ENCODE data around the gene PDE4D.

Gene PDE4D

DNA sequence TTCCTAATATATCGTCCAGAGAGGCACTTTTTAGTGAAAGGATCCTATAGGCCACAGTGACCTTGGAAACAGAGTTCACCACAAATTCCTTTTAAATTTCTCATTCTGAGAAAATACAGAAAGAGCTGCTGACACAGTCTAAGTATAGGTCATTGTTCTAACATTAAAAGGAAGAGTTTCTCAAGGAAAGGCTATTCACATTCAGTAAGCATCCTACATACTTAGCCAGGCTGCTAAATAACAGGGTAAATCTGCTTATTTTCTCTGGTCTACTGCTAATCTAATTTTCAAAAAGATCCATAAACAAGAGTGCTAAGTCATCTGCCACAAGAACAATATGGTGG, 313.7 kb downstream of the PDE4D start:
- TF ChIP-seq, protein P1, sequence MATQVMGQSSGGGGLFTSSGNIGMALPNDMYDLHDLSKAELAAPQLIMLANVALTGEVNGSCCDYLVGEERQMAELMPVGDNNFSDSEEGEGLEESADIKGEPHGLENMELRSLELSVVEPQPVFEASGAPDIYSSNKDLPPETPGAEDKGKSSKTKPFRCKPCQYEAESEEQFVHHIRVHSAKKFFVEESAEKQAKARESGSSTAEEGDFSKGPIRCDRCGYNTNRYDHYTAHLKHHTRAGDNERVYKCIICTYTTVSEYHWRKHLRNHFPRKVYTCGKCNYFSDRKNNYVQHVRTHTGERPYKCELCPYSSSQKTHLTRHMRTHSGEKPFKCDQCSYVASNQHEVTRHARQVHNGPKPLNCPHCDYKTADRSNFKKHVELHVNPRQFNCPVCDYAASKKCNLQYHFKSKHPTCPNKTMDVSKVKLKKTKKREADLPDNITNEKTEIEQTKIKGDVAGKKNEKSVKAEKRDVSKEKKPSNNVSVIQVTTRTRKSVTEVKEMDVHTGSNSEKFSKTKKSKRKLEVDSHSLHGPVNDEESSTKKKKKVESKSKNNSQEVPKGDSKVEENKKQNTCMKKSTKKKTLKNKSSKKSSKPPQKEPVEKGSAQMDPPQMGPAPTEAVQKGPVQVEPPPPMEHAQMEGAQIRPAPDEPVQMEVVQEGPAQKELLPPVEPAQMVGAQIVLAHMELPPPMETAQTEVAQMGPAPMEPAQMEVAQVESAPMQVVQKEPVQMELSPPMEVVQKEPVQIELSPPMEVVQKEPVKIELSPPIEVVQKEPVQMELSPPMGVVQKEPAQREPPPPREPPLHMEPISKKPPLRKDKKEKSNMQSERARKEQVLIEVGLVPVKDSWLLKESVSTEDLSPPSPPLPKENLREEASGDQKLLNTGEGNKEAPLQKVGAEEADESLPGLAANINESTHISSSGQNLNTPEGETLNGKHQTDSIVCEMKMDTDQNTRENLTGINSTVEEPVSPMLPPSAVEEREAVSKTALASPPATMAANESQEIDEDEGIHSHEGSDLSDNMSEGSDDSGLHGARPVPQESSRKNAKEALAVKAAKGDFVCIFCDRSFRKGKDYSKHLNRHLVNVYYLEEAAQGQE (IDR thresholded peaks at IDR 0.05; ENCODE audit: insufficient read depth in 1 of 2, low read depth in 2 of 2, low read length in 2 of 2): no peak
- TF ChIP-seq SIN3A (IDR thresholded peaks at IDR 0.05; ENCODE audit: borderline replicate concordance, insufficient read depth, low read length): no peak
- TF ChIP-seq POLR2AphosphoS5 (IDR thresholded peaks at IDR 0.05; ENCODE audit: low read depth, low read length): no peak
- no peak for TF ChIP-seq FOXP2 (optimal IDR thresholded peaks at IDR 0.05; ENCODE audit: borderline replicate concordance, extremely low read depth, extremely low read length, insufficient read depth)
- no peak for TF ChIP-seq TAF1 (IDR thresholded peaks at IDR 0.05; ENCODE audit: borderline replicate concordance, insufficient read depth, low read length)

DNA sequence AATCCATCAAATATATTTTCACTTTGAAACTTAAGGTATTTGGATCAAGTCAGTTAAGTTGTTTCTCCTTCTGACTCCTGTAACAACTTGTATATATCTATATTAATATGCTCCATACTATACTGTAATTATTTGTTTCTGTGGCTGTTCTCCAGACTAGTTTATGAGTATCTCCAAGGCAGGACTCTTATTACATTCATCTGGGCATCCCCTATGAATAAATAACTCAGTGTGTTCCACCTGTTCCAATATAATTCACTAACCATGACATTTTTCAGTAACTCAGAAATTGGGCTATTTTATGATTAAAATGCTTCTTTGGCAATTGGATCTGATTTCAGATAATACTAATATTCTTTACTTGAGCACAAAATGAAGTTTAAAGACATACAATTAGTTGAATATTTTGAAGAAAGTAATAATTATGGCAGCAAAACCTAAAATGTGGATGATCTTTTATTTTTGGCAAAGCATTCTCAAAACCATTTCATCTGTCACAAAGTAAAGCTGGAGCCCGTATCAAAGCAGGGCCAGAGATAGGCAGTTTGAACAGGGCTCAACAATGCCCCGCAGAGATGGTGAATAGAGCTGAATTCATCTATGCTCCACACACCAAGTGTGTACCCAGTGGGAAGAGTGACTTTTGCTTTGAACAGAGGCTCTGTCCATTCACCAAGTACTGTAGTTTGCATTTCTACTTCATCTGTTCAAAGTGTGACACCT, 314.3 kb downstream of the PDE4D start:
- TF ChIP-seq SIN3A (IDR thresholded peaks at IDR 0.05; ENCODE audit: borderline replicate concordance, insufficient read depth, low read length): no peak
- TF ChIP-seq, protein P1 (IDR thresholded peaks at IDR 0.05; ENCODE audit: insufficient read depth in 1 of 2, low read depth in 2 of 2, low read length in 2 of 2): 0 out of 4 replicates have a peak, but pooled peaks of 1 of the 2 experiments have one; percentile 33

DNA sequence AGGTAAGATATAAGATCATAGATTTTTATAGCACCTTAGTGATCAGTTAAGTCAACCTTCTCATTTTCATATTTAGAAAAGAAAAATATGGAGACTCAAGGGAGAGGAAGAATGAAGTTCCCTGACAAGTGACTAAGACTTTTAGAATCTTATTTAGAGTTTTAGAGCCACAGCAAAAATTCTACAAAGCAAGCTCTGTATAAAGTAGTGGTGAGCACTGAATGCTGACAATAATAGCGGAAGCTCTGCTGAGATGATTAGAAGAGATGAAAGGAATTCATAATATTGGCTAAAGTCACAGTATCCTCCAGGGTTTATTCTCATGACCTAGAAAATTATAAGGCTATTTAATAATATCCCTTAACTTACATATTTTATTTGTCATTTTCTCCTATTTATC, 316.0 kb downstream of the PDE4D start:
- TF ChIP-seq TAF1 (IDR thresholded peaks at IDR 0.05; ENCODE audit: borderline replicate concordance, insufficient read depth, low read length) (no peak), SIN3A (IDR thresholded peaks at IDR 0.05; ENCODE audit: borderline replicate concordance, insufficient read depth, low read length) (no peak), POLR2AphosphoS5 (IDR thresholded peaks at IDR 0.05; ENCODE audit: low read depth, low read length) (no peak), FOXP2 (optimal IDR thresholded peaks at IDR 0.05; ENCODE audit: borderline replicate concordance, extremely low read depth, extremely low read length, insufficient read depth) (no peak)
- TF ChIP-seq, protein P1 (IDR thresholded peaks at IDR 0.05; ENCODE audit: insufficient read depth in 1 of 2, low read depth in 2 of 2, low read length in 2 of 2): no peak

DNA sequence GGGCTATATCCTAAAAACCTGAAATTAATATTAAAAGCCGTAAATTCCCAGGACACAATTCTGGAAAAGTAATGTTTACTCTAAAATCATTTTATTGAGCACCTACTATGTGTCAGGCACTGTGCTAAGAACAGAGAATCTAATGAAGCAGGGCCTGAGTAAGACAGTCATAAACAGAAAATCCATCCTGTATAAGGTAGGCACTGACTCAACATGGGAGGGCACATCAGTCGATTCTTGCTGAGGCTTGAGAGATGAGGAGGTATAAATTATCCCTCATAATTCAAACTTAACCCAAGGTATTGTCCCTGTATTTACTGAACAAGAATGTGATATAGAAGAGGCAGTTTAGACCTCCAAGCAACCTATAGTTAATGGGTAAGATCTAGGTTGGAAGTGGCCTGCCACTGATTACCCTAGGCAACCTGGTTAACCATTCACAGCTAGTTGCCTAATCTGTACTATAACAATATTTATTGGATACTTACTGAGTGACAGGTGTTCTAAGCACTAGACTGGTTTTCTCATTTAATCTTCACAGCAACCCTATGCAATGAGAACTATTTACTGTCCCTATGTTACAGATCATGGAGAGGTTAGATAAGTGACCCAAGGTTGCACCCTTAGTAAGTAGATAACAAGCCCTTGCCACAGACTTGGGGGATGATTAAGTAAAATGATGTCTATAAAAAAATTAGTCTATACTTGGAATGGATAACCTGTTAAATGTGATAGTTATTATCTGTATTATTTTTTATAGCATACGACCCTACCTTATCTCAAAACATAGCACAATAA, 317.7 kb downstream of the PDE4D start:
- no peak for TF ChIP-seq SIN3A (IDR thresholded peaks at IDR 0.05; ENCODE audit: borderline replicate concordance, insufficient read depth, low read length)
- no peak for TF ChIP-seq TAF1 (IDR thresholded peaks at IDR 0.05; ENCODE audit: borderline replicate concordance, insufficient read depth, low read length)
- no peak for TF ChIP-seq FOXP2 (optimal IDR thresholded peaks at IDR 0.05; ENCODE audit: borderline replicate concordance, extremely low read depth, extremely low read length, insufficient read depth)
- TF ChIP-seq, protein P1 (IDR thresholded peaks at IDR 0.05; ENCODE audit: insufficient read depth in 1 of 2, low read depth in 2 of 2, low read length in 2 of 2): no peak
- no peak for TF ChIP-seq POLR2AphosphoS5 (IDR thresholded peaks at IDR 0.05; ENCODE audit: low read depth, low read length)
